Measurements from ENCODE around the gene HEATR5A. TPM values are rescaled to one million over a fixed set of nuclear protein-coding genes. Genes with fewer than 3 reads are reported as not detected.

Gene HEATR5A
- total and polyA plus RNA-seq, 2 of the 13 experiments (the other 11 are each of a cell fraction or from before 2014, with no cell fraction given): 36.4 to 105 TPM

DNA sequence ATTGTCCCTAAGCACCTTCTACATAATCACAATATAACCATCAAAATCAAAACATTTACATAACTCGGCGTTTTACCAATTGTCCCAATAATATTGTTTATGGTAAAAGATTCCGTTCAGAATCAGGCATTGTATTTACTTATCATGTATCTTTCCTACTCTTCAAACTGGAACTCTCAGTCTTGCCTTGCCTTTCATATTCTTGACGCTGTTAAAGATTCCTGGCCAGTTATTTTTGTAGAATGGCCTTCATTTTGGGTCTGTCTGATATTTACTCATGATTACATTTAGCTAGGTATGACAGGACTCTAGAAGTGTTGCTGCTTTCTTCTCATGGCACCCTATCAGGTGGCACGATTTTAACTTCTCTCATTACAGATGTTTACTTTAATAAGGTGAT, 850 bp upstream of the HEATR5A start (continued):
- TF ChIP-seq NFATC3 (CRISPR knock-in tag; IDR thresholded peaks at IDR 0.05) (no peak), KDM5A (IDR thresholded peaks at IDR 0.05; ENCODE audit: borderline replicate concordance, low read length) (no peak), ZBTB40 (IDR thresholded peaks at IDR 0.05) (no peak), ZBTB40 (CRISPR knock-in tag; IDR thresholded peaks at IDR 0.05) (no peak), ZNF10 (CRISPR knock-in tag; IDR thresholded peaks at IDR 0.05; ENCODE audit: borderline replicate concordance, low read depth) (no peak), SIN3B (IDR thresholded peaks at IDR 0.05; ENCODE audit: low read length) (no peak), ZBTB25 (CRISPR knock-in tag; IDR thresholded peaks at IDR 0.05) (no peak; the same call in 1 of the 2 replicates), ZNF329 (CRISPR knock-in tag; IDR thresholded peaks at IDR 0.05; ENCODE audit: low read depth) (no peak), TOE1 (CRISPR knock-in tag; IDR thresholded peaks at IDR 0.05) (no peak), ATM (IDR thresholded peaks at IDR 0.05; ENCODE audit: borderline replicate concordance) (no peak), MAX (IDR thresholded peaks at IDR 0.05) (no peak), EP300 (IDR thresholded peaks at IDR 0.05; ENCODE audit: low read depth in 2 of 2, low read length in 2 of 2) (no peak), EP300 (CRISPR knock-in tag; IDR thresholded peaks at IDR 0.05; ENCODE audit: borderline replicate concordance) (no peak), TOPORS (CRISPR knock-in tag; IDR thresholded peaks at IDR 0.05) (no peak), MTF2 (CRISPR knock-in tag; IDR thresholded peaks at IDR 0.05; ENCODE audit: borderline replicate concordance) (0 out of 2 replicates have a peak, but pooled peaks have one; percentile 46), ZNF12 (CRISPR knock-in tag; IDR thresholded peaks at IDR 0.05) (no peak), HOXA7 (CRISPR knock-in tag; IDR thresholded peaks at IDR 0.05) (no peak), ZNF225 (CRISPR knock-in tag; IDR thresholded peaks at IDR 0.05) (no peak)
- TF ChIP-seq, protein P1, sequence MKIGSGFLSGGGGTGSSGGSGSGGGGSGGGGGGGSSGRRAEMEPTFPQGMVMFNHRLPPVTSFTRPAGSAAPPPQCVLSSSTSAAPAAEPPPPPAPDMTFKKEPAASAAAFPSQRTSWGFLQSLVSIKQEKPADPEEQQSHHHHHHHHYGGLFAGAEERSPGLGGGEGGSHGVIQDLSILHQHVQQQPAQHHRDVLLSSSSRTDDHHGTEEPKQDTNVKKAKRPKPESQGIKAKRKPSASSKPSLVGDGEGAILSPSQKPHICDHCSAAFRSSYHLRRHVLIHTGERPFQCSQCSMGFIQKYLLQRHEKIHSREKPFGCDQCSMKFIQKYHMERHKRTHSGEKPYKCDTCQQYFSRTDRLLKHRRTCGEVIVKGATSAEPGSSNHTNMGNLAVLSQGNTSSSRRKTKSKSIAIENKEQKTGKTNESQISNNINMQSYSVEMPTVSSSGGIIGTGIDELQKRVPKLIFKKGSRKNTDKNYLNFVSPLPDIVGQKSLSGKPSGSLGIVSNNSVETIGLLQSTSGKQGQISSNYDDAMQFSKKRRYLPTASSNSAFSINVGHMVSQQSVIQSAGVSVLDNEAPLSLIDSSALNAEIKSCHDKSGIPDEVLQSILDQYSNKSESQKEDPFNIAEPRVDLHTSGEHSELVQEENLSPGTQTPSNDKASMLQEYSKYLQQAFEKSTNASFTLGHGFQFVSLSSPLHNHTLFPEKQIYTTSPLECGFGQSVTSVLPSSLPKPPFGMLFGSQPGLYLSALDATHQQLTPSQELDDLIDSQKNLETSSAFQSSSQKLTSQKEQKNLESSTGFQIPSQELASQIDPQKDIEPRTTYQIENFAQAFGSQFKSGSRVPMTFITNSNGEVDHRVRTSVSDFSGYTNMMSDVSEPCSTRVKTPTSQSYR (CRISPR knock-in tag; IDR thresholded peaks at IDR 0.05; ENCODE audit: borderline replicate concordance): no peak
